Aorta (tissue), 5 donors: Measurements from ENCODE around the gene RNF112. TPM values are rescaled to one million over a fixed set of nuclear protein-coding genes. Genes with fewer than 3 reads are reported as not detected.

Experiments used
- ATAC-seq: fragments of 200-7000 bp; cut with Tn5 transposase; one replicate; pipeline ENCODE4 v1.9.1; 2022; ENCODE audit warnings: moderate library complexity; ENCODE audit not compliant: low FRiP score
- DNase-seq, 2 donors: peaks; one replicate each; pipeline ENCODE4 v3.0.0-alpha.2; 2020
- H3K27ac ChIP-seq, 2 donors: one replicate each; pipeline ENCODE4 v1.5.1; 2013; ENCODE audit warnings: low read length in 2 of 2, mild to moderate bottlenecking in 2 of 2, moderate library complexity in 2 of 2, control low read depth in 1 of 2, inconsistent platforms in 1 of 2, low read depth in 1 of 2
- H3K27me3 ChIP-seq, 2 donors: one replicate each; pipeline ENCODE4 v1.6.1; 2013; ENCODE audit warnings: control low read depth in 1 of 2, low read length in 1 of 2, mild to moderate bottlenecking in 1 of 2, moderate library complexity in 1 of 2; ENCODE audit not compliant: insufficient read depth in 2 of 2, control insufficient read depth in 1 of 2
- H3K36me3 ChIP-seq, 2 donors: one replicate each; pipeline ENCODE4 v1.6.1; 2013; ENCODE audit warnings: control low read depth in 1 of 2, low read length in 1 of 2, mild to moderate bottlenecking in 1 of 2; ENCODE audit not compliant: insufficient read depth in 2 of 2, control insufficient read depth in 1 of 2
- H3K4me1 ChIP-seq, 2 donors: one replicate each; pipeline ENCODE4 v1.6.1; 2013; ENCODE audit warnings: low read length in 2 of 2, control low read depth in 1 of 2, mild to moderate bottlenecking in 1 of 2, moderate library complexity in 1 of 2; ENCODE audit not compliant: insufficient read depth in 2 of 2, control insufficient read depth in 1 of 2
- H3K4me3 ChIP-seq, 2 donors: one replicate each; pipeline ENCODE4 v1.5.1; 2013; ENCODE audit warnings: low read length in 2 of 2, control low read depth in 1 of 2, mild to moderate bottlenecking in 1 of 2
- H3K9me3 ChIP-seq: one replicate; pipeline ENCODE4 v1.6.1; 2013; ENCODE audit warnings: mild to moderate bottlenecking, low read length; ENCODE audit not compliant: control insufficient read depth
- WGBS, 2 donors: extraction: QIAGEN DNeasy Blood & Tissue Kit; methylation state at CpG; one replicate each; pipeline ENCODE4 v1.1.7; 2013; 5-methylcytosine and 5-hydroxymethylcytosine counted together
- intact Hi-C, 2 donors: fragments of 100-400 bp; cut with DNase I; formaldehyde crosslinking; loops; one replicate each; pipeline versions ENCODE4 v1.14.2 to v1.15.0; 2022
- polyA plus RNA-seq, 2 donors: library from polyadenylated mRNA; stranded (reverse); fragments of 200-250 nt; gene quantifications; one replicate each; pipeline ENCODE4 v1.2.3, GENCODE V29; 2013
- total RNA-seq, 2 donors: library from RNA; stranded (reverse); fragmentation: NEBNext Ultra II Directional; extraction: Animal tissue kit (Norgen Biotek cat#: 25700); gene quantifications; one replicate each; pipeline ENCODE4 v1.2.1, GENCODE V29; 2021
- donor health status: healthy with polysubstance abuse.
- donor health status: Bipolar disorder and iron deficiency.
- donor health status: DM: no; HTN: no; CAD: no.
- donor health status: DM: no; HTN: no; CAD: no.
- donor health status: DM: yes; HTN: yes; CAD: no.

RNF112 gene
- total and polyA plus RNA-seq, 4 donors: 5.1 to 9.9 (median 6.5) TPM

GRCh38 chr17:19405114-19405513, 5.9 kb upstream of the RNF112 start:
- WGBS, 2 donors: 92% methylated on average over 5 of the region's 5 CpGs
- ATAC-seq: no peak
- H3K9me3 ChIP-seq: no peaks in the 10 kb centered on the region
- H3K27ac ChIP-seq: no peak overlapping the region
- no peak overlapping the region for H3K4me3 ChIP-seq
- H3K4me1 ChIP-seq: no peaks in the 10 kb centered on the region
- H3K27me3 ChIP-seq: no peaks in the 10 kb centered on the region
- intact Hi-C loops: loop anchor here in 1 of 2 donors (5.0 kb wide), 1 partner anchor 33 kb away; no protein-coding TSS in a partner anchor
- H3K36me3 ChIP-seq: no peaks in the 10 kb centered on the region
- no peak for DNase-seq

GRCh38 chr17:19407601-19408345, 3.3 kb upstream of the RNF112 start:
- intact Hi-C loops: loop anchor here in 1 of 2 donors (5.0 kb wide), 1 partner anchor 35 kb away; no protein-coding TSS in a partner anchor
- Histone ChIP-seq H3K4me1 (no peaks in the 10 kb centered on the region), H3K36me3 (no peaks in the 10 kb centered on the region), H3K27me3 (no peaks in the 10 kb centered on the region), H3K9me3 (no peaks in the 10 kb centered on the region), H3K27ac (no peak overlapping the region), H3K4me3 (no peak overlapping the region)
- ATAC-seq: no peak
- DNase-seq: no peak
- 96 to 97% methylated on average over 10 of the region's 10 CpGs for WGBS, 2 donors

- Histone ChIP-seq H3K27ac (no peak overlapping the region), H3K4me3 (no peak overlapping the region), H3K27me3 (no peaks in the 10 kb centered on the region), H3K36me3 (no peaks in the 10 kb centered on the region), H3K4me1 (no peaks in the 10 kb centered on the region), H3K9me3 (no peaks in the 10 kb centered on the region)
- WGBS, 2 donors: 93 to 96% methylated on average over 2 of the region's 2 CpGs
- ATAC-seq (no peak), DNase-seq (no peak)
- intact Hi-C loops: loop anchor here in 1 of 2 donors (5.0 kb wide), 1 partner anchor 36 kb away; no protein-coding TSS in a partner anchor
These were observed 2.7 kb upstream of the RNF112 start for GRCh38 chr17:19408346-19408710.

- Histone ChIP-seq H3K36me3 (no peaks in the 10 kb centered on the region), H3K27ac (no peak overlapping the region), H3K4me1 (no peaks in the 10 kb centered on the region), H3K4me3 (no peak overlapping the region), H3K9me3 (no peaks in the 10 kb centered on the region), H3K27me3 (no peaks in the 10 kb centered on the region)
- DNase-seq (no peak), ATAC-seq (no peak)
- intact Hi-C loops: loop anchor here in 1 of 2 donors (5.0 kb wide), 1 partner anchor 37 kb away; no protein-coding TSS in a partner anchor
- 97 to 98% methylated on average over 3 of the region's 3 CpGs for WGBS, 2 donors
These were observed 2.0 kb upstream of the RNF112 start for GRCh38 chr17:19409066-19409465.

GRCh38 chr17:19409509-19409908, 1.5 kb upstream of the RNF112 start:
- no peak overlapping the region for H3K27ac ChIP-seq

GRCh38 chr17:19410091-19410490, 941 bp upstream of the RNF112 start:
- Histone ChIP-seq H3K36me3 (no peaks in the 10 kb centered on the region), H3K4me3 (no peak overlapping the region), H3K4me1 (no peaks in the 10 kb centered on the region), H3K9me3 (no peaks in the 10 kb centered on the region), H3K27me3 (no peaks in the 10 kb centered on the region), H3K27ac (no peak overlapping the region)
- ATAC-seq: no peak
- DNase-seq: no peak
- intact Hi-C loops: no loop called here
- WGBS, 2 donors: 92 to 94% methylated on average over 6 of the region's 6 CpGs

More at GRCh38 chr17:19409509-19409908, 1.5 kb upstream of the RNF112 start:
- intact Hi-C loops: loop anchor here in 1 of 2 donors (5.0 kb wide), 1 partner anchor 37 kb away; no protein-coding TSS in a partner anchor
- Histone ChIP-seq H3K36me3 (no peaks in the 10 kb centered on the region), H3K4me1 (no peaks in the 10 kb centered on the region), H3K9me3 (no peaks in the 10 kb centered on the region), H3K4me3 (no peak overlapping the region), H3K27me3 (no peaks in the 10 kb centered on the region)
- DNase-seq (no peak), ATAC-seq (no peak)
- WGBS, 2 donors: 91 to 95% methylated on average over 3 of the region's 3 CpGs

GRCh38 chr17:19411631-19412030, 599 bp downstream of the RNF112 start:
- Histone ChIP-seq H3K27ac (no peak overlapping the region), H3K27me3 (no peaks in the 10 kb centered on the region), H3K4me3 (no peak overlapping the region), H3K9me3 (no peaks in the 10 kb centered on the region), H3K4me1 (no peaks in the 10 kb centered on the region), H3K36me3 (no peaks in the 10 kb centered on the region)
- intact Hi-C loops: no loop called here
- DNase-seq (no peak), ATAC-seq (no peak)
- WGBS, 2 donors: 72 to 77% methylated on average over 9 of the region's 9 CpGs

- intact Hi-C loops: no loop called here
- Histone ChIP-seq H3K27ac (no peak overlapping the region), H3K4me1 (no peaks in the 10 kb centered on the region), H3K9me3 (no peaks in the 10 kb centered on the region), H3K27me3 (no peaks in the 10 kb centered on the region), H3K36me3 (no peaks in the 10 kb centered on the region), H3K4me3 (no peak overlapping the region)
- ATAC-seq (no peak), DNase-seq (no peak)
- 97 to 98% methylated on average over 16 of the region's 16 CpGs for WGBS, 2 donors
These were observed 1.5 kb downstream of the RNF112 start for GRCh38 chr17:19412510-19412909.

- H3K4me3 ChIP-seq: no peak overlapping the region
- no peaks in the 10 kb centered on the region for H3K4me1 ChIP-seq
- intact Hi-C loops: no loop called here
- no peaks in the 10 kb centered on the region for H3K9me3 ChIP-seq
- ATAC-seq (no peak), DNase-seq (no peak)
- no peak overlapping the region for H3K27ac ChIP-seq
- no peaks in the 10 kb centered on the region for H3K27me3 ChIP-seq
- 93 to 98% methylated on average over 8 to 12 of the region's 12 CpGs for WGBS, 2 donors
- H3K36me3 ChIP-seq: no peaks in the 10 kb centered on the region
These were observed 2.0 kb downstream of the RNF112 start for GRCh38 chr17:19412984-19413383.
